HCT116 (cell line): ENCODE results near the gene NHERF2.

Experiments used
- CTCF ChIP-seq, 3 experiments: fragments of 200-600 bp in 1 of 3; sonication (generic) in 1 of 3; IDR thresholded peaks in 2 of 3; conservative IDR thresholded peaks in 1 of 3; 2 replicates each; pipeline ENCODE4 v1.5.1; 2012 to 2017; ENCODE audit warnings: low read depth in 2 of 3, low read length in 2 of 3, antibody characterized with exemption in 1 of 3, borderline replicate concordance in 1 of 3, control low read depth in 1 of 3, mild to moderate bottlenecking in 1 of 3, mixed read lengths in 1 of 3, mixed run types in 1 of 3, moderate library complexity in 1 of 3; ENCODE audit not compliant: insufficient read depth in 1 of 3
- POLR2A ChIP-seq: IDR thresholded peaks from 2 replicates; pipeline ENCODE4 v1.7.0; 2011; ENCODE audit warnings: borderline replicate concordance; ENCODE audit not compliant: insufficient read depth, insufficient read length; ENCODE audit errors: extremely low read depth

GRCh38 chr16:2084895-2085625 lies 58.4 kb downstream of the NHERF2 start:
- no peak for TF ChIP-seq POLR2A
- TF ChIP-seq CTCF (IDR thresholded peaks at IDR 0.05 in 2 of 3, conservative IDR thresholded peaks at IDR 0.05 in 1 of 3; ENCODE audit: borderline replicate concordance in 1 of 3, insufficient read depth in 1 of 3, low read depth in 2 of 3, low read length in 2 of 3): no peak
